IMR-90 (cell line): ENCODE results near the gene CDK5R2.

Source experiments
- FOS ChIP-seq: fragments of 150-350 bp; IDR thresholded peaks from 2 replicates; pipeline ENCODE4 v1.6.1; 2016; ENCODE audit warnings: low read depth, low read length
- MAFK ChIP-seq: IDR thresholded peaks from 2 replicates; pipeline ENCODE4 v1.6.1; 2012; ENCODE audit warnings: low read depth, low read length, improper control_type of control experiment
- MAZ ChIP-seq: IDR thresholded peaks from 2 replicates; pipeline ENCODE4 v1.6.1; 2012; ENCODE audit warnings: low read depth, mild to moderate bottlenecking, low read length, improper control_type of control experiment, moderate library complexity, borderline replicate concordance
- MXI1 ChIP-seq: IDR thresholded peaks from 2 replicates; pipeline ENCODE4 v1.6.1; 2012; ENCODE audit warnings: low read depth, mild to moderate bottlenecking, low read length, moderate library complexity, borderline replicate concordance
- POLR2A ChIP-seq: IDR thresholded peaks from 2 replicates; pipeline ENCODE4 v1.6.1; 2012; ENCODE audit warnings: mild to moderate bottlenecking, low read depth, low read length
- RAD21 ChIP-seq: IDR thresholded peaks from 2 replicates; pipeline ENCODE4 v1.6.1; 2012; ENCODE audit warnings: low read length, improper control_type of control experiment
- RFX5 ChIP-seq: IDR thresholded peaks from 2 replicates; pipeline ENCODE4 v1.8.0; 2012; ENCODE audit warnings: low read depth, mild to moderate bottlenecking, low read length, moderate library complexity
- SMC3 ChIP-seq: fragments of 150-350 bp; IDR thresholded peaks from 2 replicates; pipeline ENCODE4 v1.6.1; 2016; ENCODE audit warnings: low read depth, mild to moderate bottlenecking, antibody characterized with exemption, low read length, moderate library complexity
- TF ChIP-seq, protein P1 (sequence below): conservative IDR thresholded peaks from 2 replicates; pipeline ENCODE4 v1.5.1; 2012; ENCODE audit warnings: mild to moderate bottlenecking, low read depth, low read length, improper control_type of control experiment
- TF ChIP-seq, protein P2 (sequence below): fragments of 150-350 bp; IDR thresholded peaks from 2 replicates; pipeline ENCODE4 v1.6.1; 2017; ENCODE audit warnings: mild to moderate bottlenecking, antibody characterized with exemption, low read length, low read depth

DNA sequence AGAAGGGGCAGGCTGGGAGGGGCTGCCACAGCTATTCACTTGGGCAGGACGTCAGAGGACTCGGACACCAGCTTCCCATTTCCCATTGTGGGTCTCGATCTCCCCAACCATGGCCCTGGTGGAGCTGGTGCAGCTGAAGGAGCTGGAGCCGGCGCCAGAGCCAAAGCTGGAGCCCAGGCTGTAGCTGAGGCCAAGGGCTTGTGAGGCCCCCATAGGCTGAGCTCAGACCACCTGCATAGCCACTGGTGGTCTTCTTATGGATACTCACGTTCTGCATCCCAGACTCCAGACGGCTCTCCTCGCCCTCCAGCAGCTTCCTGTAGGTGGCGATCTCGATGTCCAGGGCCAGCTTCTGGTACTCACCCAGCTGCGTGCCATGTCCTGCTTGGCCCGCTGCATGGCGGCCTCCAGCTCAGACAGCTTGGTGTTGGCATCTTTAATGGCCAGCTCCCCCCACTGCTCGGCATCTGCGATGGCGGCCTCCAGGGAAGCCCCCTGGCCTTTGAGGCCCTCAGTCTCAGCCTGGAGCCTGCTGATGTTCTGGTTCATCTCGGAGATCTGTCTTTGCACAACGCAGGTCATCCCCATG is 6.0 kb upstream of the CDK5R2 start:
- TF ChIP-seq, protein P1, sequence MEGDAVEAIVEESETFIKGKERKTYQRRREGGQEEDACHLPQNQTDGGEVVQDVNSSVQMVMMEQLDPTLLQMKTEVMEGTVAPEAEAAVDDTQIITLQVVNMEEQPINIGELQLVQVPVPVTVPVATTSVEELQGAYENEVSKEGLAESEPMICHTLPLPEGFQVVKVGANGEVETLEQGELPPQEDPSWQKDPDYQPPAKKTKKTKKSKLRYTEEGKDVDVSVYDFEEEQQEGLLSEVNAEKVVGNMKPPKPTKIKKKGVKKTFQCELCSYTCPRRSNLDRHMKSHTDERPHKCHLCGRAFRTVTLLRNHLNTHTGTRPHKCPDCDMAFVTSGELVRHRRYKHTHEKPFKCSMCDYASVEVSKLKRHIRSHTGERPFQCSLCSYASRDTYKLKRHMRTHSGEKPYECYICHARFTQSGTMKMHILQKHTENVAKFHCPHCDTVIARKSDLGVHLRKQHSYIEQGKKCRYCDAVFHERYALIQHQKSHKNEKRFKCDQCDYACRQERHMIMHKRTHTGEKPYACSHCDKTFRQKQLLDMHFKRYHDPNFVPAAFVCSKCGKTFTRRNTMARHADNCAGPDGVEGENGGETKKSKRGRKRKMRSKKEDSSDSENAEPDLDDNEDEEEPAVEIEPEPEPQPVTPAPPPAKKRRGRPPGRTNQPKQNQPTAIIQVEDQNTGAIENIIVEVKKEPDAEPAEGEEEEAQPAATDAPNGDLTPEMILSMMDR: no peak
- TF ChIP-seq FOS (no peak), MAZ (no peak), SMC3 (no peak), POLR2A (no peak), RAD21 (no peak), MAFK (no peak), RFX5 (no peak), MXI1 (no peak)
- TF ChIP-seq, protein P2, sequence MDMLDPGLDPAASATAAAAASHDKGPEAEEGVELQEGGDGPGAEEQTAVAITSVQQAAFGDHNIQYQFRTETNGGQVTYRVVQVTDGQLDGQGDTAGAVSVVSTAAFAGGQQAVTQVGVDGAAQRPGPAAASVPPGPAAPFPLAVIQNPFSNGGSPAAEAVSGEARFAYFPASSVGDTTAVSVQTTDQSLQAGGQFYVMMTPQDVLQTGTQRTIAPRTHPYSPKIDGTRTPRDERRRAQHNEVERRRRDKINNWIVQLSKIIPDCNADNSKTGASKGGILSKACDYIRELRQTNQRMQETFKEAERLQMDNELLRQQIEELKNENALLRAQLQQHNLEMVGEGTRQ: no peak
